SU-DHL-6 (cell line): Measurements from ENCODE around the gene XIST.

Experiments used
- H2AFZ ChIP-seq: fragments of 200-600 bp; sonication (generic); 2 replicates; pipeline ENCODE4 v1.6.1; 2014; ENCODE audit warnings: low read depth, mild to moderate bottlenecking, moderate library complexity, mixed read lengths, antibody characterized with exemption, low read length; ENCODE audit not compliant: severe bottlenecking
- H3F3A ChIP-seq: fragments of 200-600 bp; shearing (Covaris generic); 2 replicates; pipeline ENCODE4 v1.6.0; 2016; ENCODE audit warnings: antibody characterized with exemption, mild to moderate bottlenecking; ENCODE audit not compliant: insufficient read depth
- H3K27ac ChIP-seq: fragments of 200-600 bp; sonication (generic); 2 replicates; pipeline ENCODE4 v1.5.1; 2016; ENCODE audit warnings: low read depth, mild to moderate bottlenecking, low read length, moderate library complexity, mixed read lengths
- H3K27me3 ChIP-seq: fragments of 200-600 bp; sonication (generic), shearing (Covaris generic); 2 replicates; pipeline ENCODE4 v1.6.0; 2014; ENCODE audit warnings: mild to moderate bottlenecking, low read length
- H3K36me3 ChIP-seq: fragments of 200-600 bp; sonication (generic); 2 replicates; pipeline ENCODE4 v1.6.1; 2014; ENCODE audit warnings: mild to moderate bottlenecking, low read length, mixed read lengths
- H3K4me2 ChIP-seq: fragments of 300-600, 200-600 bp; shearing (Covaris generic), sonication (generic); 2 replicates; pipeline ENCODE4 v1.6.0; 2014; ENCODE audit warnings: low read length, low read depth, mild to moderate bottlenecking; ENCODE audit not compliant: poor library complexity, severe bottlenecking
- H3K4me3 ChIP-seq: fragments of 200-600 bp; sonication (generic); 2 replicates; pipeline ENCODE4 v1.5.1; 2014; ENCODE audit warnings: antibody characterized with exemption, low read length, mild to moderate bottlenecking, mixed read lengths; ENCODE audit not compliant: insufficient read depth, poor library complexity, severe bottlenecking
- H3K79me2 ChIP-seq: fragments of 200-600 bp; sonication (generic); 2 replicates; pipeline ENCODE4 v1.6.1; 2014; ENCODE audit warnings: mild to moderate bottlenecking, low read length, moderate library complexity; ENCODE audit not compliant: insufficient read depth
- H3K9ac ChIP-seq: fragments of 200-600 bp; sonication (generic); 2 replicates; pipeline ENCODE4 v1.7.0; 2014; ENCODE audit warnings: mild to moderate bottlenecking, low read length
- H3K9me2 ChIP-seq: fragments of 200-600 bp; sonication (generic); replicated peaks from 2 replicates; pipeline ENCODE4 v1.6.1; 2014; ENCODE audit warnings: low read length; ENCODE audit not compliant: insufficient read depth
- H3K9me3 ChIP-seq: fragments of 200-600 bp; sonication (generic); 2 replicates; pipeline ENCODE4 v1.6.1; 2014; ENCODE audit warnings: low read length, mixed read lengths; ENCODE audit not compliant: insufficient read depth
- H4K20me1 ChIP-seq: fragments of 200-600 bp; sonication (generic); 2 replicates; pipeline ENCODE4 v1.6.1; 2014; ENCODE audit warnings: low read depth, mild to moderate bottlenecking, antibody characterized with exemption, low read length, moderate library complexity, mixed read lengths
- EZH2phosphoT487 ChIP-seq: fragments of 200-600 bp; sonication (generic), shearing (Covaris generic); conservative IDR thresholded peaks from 2 replicates; pipeline ENCODE4 v1.6.1; 2018; ENCODE audit warnings: mild to moderate bottlenecking, antibody characterized with exemption, low read length, moderate library complexity, mixed read lengths
- TF ChIP-seq, protein P1 (sequence below): fragments of 200-600 bp; sonication (generic); IDR thresholded peaks from one replicate; pipeline ENCODE4 v1.5.1; 2017; ENCODE audit warnings: antibody characterized with exemption, mild to moderate bottlenecking, low read length, moderate library complexity; ENCODE audit not compliant: insufficient read depth, poor library complexity, severe bottlenecking

Gene XIST

DNA sequence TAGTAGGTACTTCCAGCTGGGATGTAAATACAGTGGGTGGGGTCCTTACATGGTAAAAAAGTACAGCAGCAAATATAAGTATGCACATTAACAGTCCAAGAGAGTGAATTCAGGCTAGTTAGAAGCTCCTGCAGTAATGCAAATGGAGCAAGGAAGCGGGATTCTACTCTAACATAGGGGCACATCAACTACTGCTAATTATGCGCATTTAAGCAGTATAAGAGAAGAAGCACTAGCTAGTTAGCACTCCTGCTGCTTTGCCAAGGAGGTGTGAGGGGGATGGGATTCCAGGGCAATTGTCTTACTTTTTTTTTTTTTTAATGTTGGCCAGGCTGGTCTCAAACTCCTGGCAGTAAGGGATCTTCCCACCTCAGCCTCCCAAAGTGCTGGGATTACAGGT lies 5.4 kb downstream of the XIST start:
- no peak for TF ChIP-seq EZH2phosphoT487
- TF ChIP-seq, protein P1, sequence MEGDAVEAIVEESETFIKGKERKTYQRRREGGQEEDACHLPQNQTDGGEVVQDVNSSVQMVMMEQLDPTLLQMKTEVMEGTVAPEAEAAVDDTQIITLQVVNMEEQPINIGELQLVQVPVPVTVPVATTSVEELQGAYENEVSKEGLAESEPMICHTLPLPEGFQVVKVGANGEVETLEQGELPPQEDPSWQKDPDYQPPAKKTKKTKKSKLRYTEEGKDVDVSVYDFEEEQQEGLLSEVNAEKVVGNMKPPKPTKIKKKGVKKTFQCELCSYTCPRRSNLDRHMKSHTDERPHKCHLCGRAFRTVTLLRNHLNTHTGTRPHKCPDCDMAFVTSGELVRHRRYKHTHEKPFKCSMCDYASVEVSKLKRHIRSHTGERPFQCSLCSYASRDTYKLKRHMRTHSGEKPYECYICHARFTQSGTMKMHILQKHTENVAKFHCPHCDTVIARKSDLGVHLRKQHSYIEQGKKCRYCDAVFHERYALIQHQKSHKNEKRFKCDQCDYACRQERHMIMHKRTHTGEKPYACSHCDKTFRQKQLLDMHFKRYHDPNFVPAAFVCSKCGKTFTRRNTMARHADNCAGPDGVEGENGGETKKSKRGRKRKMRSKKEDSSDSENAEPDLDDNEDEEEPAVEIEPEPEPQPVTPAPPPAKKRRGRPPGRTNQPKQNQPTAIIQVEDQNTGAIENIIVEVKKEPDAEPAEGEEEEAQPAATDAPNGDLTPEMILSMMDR: no peak
- no peak overlapping the region for H2AFZ ChIP-seq
- no peaks in the 10 kb centered on the region for H3K79me2 ChIP-seq

DNA sequence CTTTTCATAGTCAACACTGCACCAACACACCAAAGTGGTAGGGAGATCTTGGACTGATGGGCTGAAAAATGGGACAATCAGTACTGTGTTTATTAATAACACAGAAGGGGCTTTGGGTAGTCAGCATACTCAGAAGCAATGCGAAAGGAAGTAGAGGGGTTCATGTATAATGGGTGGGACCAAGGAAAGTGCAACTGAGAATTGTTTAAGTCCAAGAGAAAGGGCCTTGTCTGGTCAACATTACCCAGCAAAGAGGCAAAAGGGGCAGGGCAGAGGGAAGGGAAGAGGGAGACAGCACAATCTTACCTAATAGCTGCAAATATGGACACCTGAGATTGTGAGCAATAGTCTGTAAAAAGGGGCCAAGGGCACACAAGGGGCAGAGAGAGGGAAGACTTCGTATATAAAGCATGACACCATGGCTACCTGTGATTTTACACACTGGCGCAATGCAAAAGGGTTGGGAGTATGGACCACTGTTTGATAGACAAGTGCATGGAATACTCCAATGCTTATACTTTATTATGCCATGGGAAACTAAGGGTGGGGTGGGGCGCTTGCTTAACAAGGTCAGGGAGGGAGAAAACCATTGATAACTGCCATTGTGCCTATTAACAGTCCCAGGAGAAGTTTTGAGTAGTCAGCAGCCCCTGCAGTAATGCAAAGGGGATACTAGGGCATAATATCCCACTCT lies 9.8 kb downstream of the XIST start:
- Histone ChIP-seq H3K36me3 (no peaks in the 10 kb centered on the region), H2AFZ (no peak overlapping the region), H3K4me2 (no peak overlapping the region), H3K9me3 (no peaks in the 10 kb centered on the region), H3F3A (no peaks in the 10 kb centered on the region), H3K4me3 (no peak overlapping the region), H3K79me2 (no peaks in the 10 kb centered on the region), H4K20me1 (no peaks in the 10 kb centered on the region), H3K9ac (no peak overlapping the region), H3K27ac (no peak overlapping the region), H3K27me3 (no peaks in the 10 kb centered on the region), H3K9me2 (no peaks in the 10 kb centered on the region)
- TF ChIP-seq, protein P1: no peak
- TF ChIP-seq EZH2phosphoT487: no peak

More for the DNA sequence above, 5.4 kb downstream of the XIST start:
- H3K9me3 ChIP-seq: no peaks in the 10 kb centered on the region
- no peak overlapping the region for H3K4me2 ChIP-seq
- no peak overlapping the region for H3K9ac ChIP-seq
- no peaks in the 10 kb centered on the region for H3K27me3 ChIP-seq
- H4K20me1 ChIP-seq: no peaks in the 10 kb centered on the region
- no peaks in the 10 kb centered on the region for H3K9me2 ChIP-seq
- no peaks in the 10 kb centered on the region for H3K36me3 ChIP-seq
- H3F3A ChIP-seq: no peaks in the 10 kb centered on the region
- H3K4me3 ChIP-seq: no peak overlapping the region
- no peak overlapping the region for H3K27ac ChIP-seq

DNA sequence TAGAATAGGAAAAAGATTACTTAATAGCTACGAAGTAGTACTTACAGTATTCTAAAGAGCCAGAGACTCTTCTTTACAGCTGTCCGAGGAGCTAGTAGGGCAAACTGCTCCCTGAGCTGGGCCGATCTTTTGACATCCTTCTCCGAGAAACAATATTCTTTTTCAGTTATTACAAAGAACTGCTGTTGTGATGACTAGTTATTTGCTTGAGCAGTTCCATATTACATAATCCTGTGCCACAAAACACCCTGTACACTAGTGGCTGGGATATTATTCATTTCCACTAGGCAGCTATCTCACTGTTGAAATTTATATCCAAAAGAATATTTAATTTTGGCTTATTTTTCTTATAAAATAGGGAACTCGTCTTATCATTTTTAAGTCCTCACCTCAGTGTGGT lies 11.2 kb downstream of the XIST start:
- H3K79me2 ChIP-seq: no peaks in the 10 kb centered on the region
- H3K9me3 ChIP-seq: no peaks in the 10 kb centered on the region
- H3K36me3 ChIP-seq: no peaks in the 10 kb centered on the region
- TF ChIP-seq, protein P1: no peak
- no peak for TF ChIP-seq EZH2phosphoT487
- no peak overlapping the region for H3K4me3 ChIP-seq
- H2AFZ ChIP-seq: no peak overlapping the region
- no peak overlapping the region for H3K9ac ChIP-seq
- H3K27me3 ChIP-seq: no peaks in the 10 kb centered on the region
- no peaks in the 10 kb centered on the region for H4K20me1 ChIP-seq
- H3K27ac ChIP-seq: no peak overlapping the region
- no peaks in the 10 kb centered on the region for H3K9me2 ChIP-seq
- no peaks in the 10 kb centered on the region for H3F3A ChIP-seq
- no peak overlapping the region for H3K4me2 ChIP-seq
